HCT116 (cell line): ENCODE data around the gene FCHO2. TPM values are rescaled to one million over a fixed set of nuclear protein-coding genes. Genes with fewer than 3 reads are reported as not detected.

ENCODE experiments used
- ATAC-seq: fragments of 200-7000 bp; cut with Tn5 transposase; 2 replicates; pipeline ENCODE4 v1.9.1; 2020; ENCODE audit warnings: mild to moderate bottlenecking, moderate library complexity
- BruUV-seq: library from RNA; stranded (reverse); fragments of 400-500 nt; replicated peaks from 2 replicates; lab custom pipeline; 2021; lab: Mats Ljungman, UMichigan
- CTCF ChIA-PET: fragments of 300-600 bp; sonication (Branson Sonifier 250); formaldehyde crosslinking; loops from one replicate; lab custom pipeline; 2021; ENCODE audit warnings: antibody characterized with exemption; lab: Charles Lee
- POLR2A ChIA-PET: fragments of 300-600, 350-600 bp; sonication (Branson Sonifier 250); formaldehyde crosslinking; loops from one replicate; lab custom pipeline; 2021; ENCODE audit warnings: antibody characterized with exemption; lab: Charles Lee
- RAD21 ChIA-PET, 2 experiments: fragments of 300-600 bp; sonication (Branson Sonifier 250); formaldehyde crosslinking; loops; one replicate each; lab custom pipeline; 2023; ENCODE audit warnings: low total read pairs in 2 of 2; ENCODE audit not compliant: uncharacterized antibody in 2 of 2, unreplicated experiment in 2 of 2, low non-redundant PET in 1 of 2; lab: Charles Lee
- DNase-seq: peaks from one replicate; pipeline ENCODE4 v3.0.0-alpha.2; 2010; ENCODE audit warnings: low read depth, low spot score
- H2AFZ ChIP-seq: fragments of 200-600 bp; shearing (Covaris generic), sonication (generic); 2 replicates; pipeline ENCODE4 v1.6.1; 2017; ENCODE audit warnings: low read depth, mixed run types, mixed read lengths, antibody characterized with exemption, low read length; ENCODE audit not compliant: poor library complexity, severe bottlenecking
- H3K27ac ChIP-seq: 2 replicates; pipeline ENCODE4 v1.5.1; 2012; ENCODE audit warnings: low read depth, low read length
- H3K27me3 ChIP-seq: fragments of 200-600 bp; sonication (generic); 2 replicates; pipeline ENCODE4 v1.6.1; 2016; ENCODE audit warnings: mixed run types, low read length, mixed read lengths; ENCODE audit not compliant: insufficient read depth
- H3K36me3 ChIP-seq, 2 experiments: fragments of 200-500 bp in 1 of 2; fragments of 200-600 bp in 1 of 2; sonication (Bioruptor generic) in 1 of 2; sonication (generic) in 1 of 2; 2 replicates each; pipeline versions ENCODE4 v1.5.1 to v1.6.1; 2014 to 2016; ENCODE audit warnings: low read length in 2 of 2, inconsistent platforms in 1 of 2, mixed read lengths in 1 of 2, mixed run types in 1 of 2; ENCODE audit not compliant: insufficient read depth in 2 of 2, control insufficient read depth in 1 of 2
- H3K4me1 ChIP-seq, 2 experiments: fragments of 200-600 bp in 1 of 2; sonication (generic) in 1 of 2; 2 replicates each; pipeline versions ENCODE4 v1.5.1 to v1.6.1; 2012 to 2017; ENCODE audit warnings: low read length in 2 of 2, inconsistent platforms in 1 of 2, mild to moderate bottlenecking in 1 of 2, mixed read lengths in 1 of 2, mixed run types in 1 of 2, moderate library complexity in 1 of 2; ENCODE audit not compliant: insufficient read depth in 2 of 2, control insufficient read depth in 1 of 2
- H3K4me2 ChIP-seq: fragments of 200-600 bp; sonication (generic); 2 replicates; pipeline ENCODE4 v1.6.1; 2017; ENCODE audit warnings: mixed run types, low read length, mixed read lengths
- H3K4me3 ChIP-seq, 2 experiments: fragments of 200-600 bp in 1 of 2; sonication (generic) in 1 of 2; replicated peaks in 1 of 2; 2 replicates each; pipeline ENCODE4 v1.5.1; 2011 to 2016; ENCODE audit warnings: low read length in 2 of 2, control low read depth in 1 of 2, low read depth in 1 of 2, mild to moderate bottlenecking in 1 of 2, mixed read lengths in 1 of 2, mixed run types in 1 of 2
- H3K79me2 ChIP-seq: fragments of 200-600 bp; sonication (generic); 2 replicates; pipeline ENCODE4 v1.6.1; 2017; ENCODE audit warnings: mild to moderate bottlenecking, mixed run types, low read length, moderate library complexity, mixed read lengths; ENCODE audit not compliant: insufficient read depth
- H3K9ac ChIP-seq: fragments of 200-600 bp; sonication (generic); 2 replicates; pipeline ENCODE4 v1.6.1; 2016; ENCODE audit warnings: low read length, mixed read lengths
- H3K9me2 ChIP-seq: fragments of 200-600 bp; sonication (generic), shearing (Covaris generic); 2 replicates; pipeline ENCODE4 v1.6.1; 2017; ENCODE audit warnings: mixed run types, mild to moderate bottlenecking, moderate library complexity; ENCODE audit not compliant: insufficient read depth
- H3K9me3 ChIP-seq, 2 experiments: fragments of 200-500 bp in 1 of 2; fragments of 200-600 bp in 1 of 2; sonication (Bioruptor generic) in 1 of 2; sonication (generic) in 1 of 2; 2 replicates each; pipeline ENCODE4 v1.6.1; 2014 to 2017; ENCODE audit warnings: low read length in 2 of 2, mixed read lengths in 2 of 2, inconsistent platforms in 1 of 2, low read depth in 1 of 2, mild to moderate bottlenecking in 1 of 2, mixed run types in 1 of 2, moderate library complexity in 1 of 2; ENCODE audit not compliant: control insufficient read depth in 1 of 2, insufficient read depth in 1 of 2
- H4K20me1 ChIP-seq: fragments of 200-600 bp; sonication (generic), shearing (Covaris generic); 2 replicates; pipeline ENCODE4 v1.6.1; 2017; ENCODE audit warnings: mixed run types, mild to moderate bottlenecking, moderate library complexity; ENCODE audit not compliant: insufficient read depth
- CBX3 ChIP-seq: IDR thresholded peaks from 2 replicates; pipeline ENCODE4 v1.6.1; 2012; ENCODE audit warnings: low read depth
- CEBPB ChIP-seq: IDR thresholded peaks from 2 replicates; pipeline ENCODE4 v1.6.1; 2012; ENCODE audit warnings: low read depth
- EGR1 ChIP-seq: IDR thresholded peaks from 2 replicates; pipeline ENCODE4 v1.6.1; 2012; ENCODE audit warnings: low read depth
- EZH2 ChIP-seq: fragments of 200-600 bp; sonication (generic); IDR thresholded peaks from 2 replicates; pipeline ENCODE4 v1.6.1; 2017; ENCODE audit warnings: antibody characterized with exemption, mixed run types
- EZH2phosphoT487 ChIP-seq: fragments of 200-600 bp; IDR thresholded peaks from 2 replicates; pipeline ENCODE4 v1.6.1; 2018; ENCODE audit warnings: antibody characterized with exemption, borderline replicate concordance
- FOSL1 ChIP-seq: IDR thresholded peaks from 2 replicates; pipeline ENCODE4 v1.6.1; 2012; ENCODE audit warnings: low read depth
- JUND ChIP-seq: IDR thresholded peaks from 2 replicates; pipeline ENCODE4 v1.6.1; 2012
- MAX ChIP-seq: IDR thresholded peaks from 2 replicates; pipeline ENCODE4 v1.6.1; 2012
- POLR2A ChIP-seq: IDR thresholded peaks from 2 replicates; pipeline ENCODE4 v1.7.0; 2011; ENCODE audit warnings: borderline replicate concordance; ENCODE audit not compliant: insufficient read depth, insufficient read length; ENCODE audit errors: extremely low read depth
- POLR2AphosphoS5 ChIP-seq: IDR thresholded peaks from 2 replicates; pipeline ENCODE4 v1.6.1; 2011; ENCODE audit warnings: mild to moderate bottlenecking, low read depth, low read length, moderate library complexity
- RAD21 ChIP-seq: IDR thresholded peaks from 2 replicates; pipeline ENCODE4 v1.6.1; 2012; ENCODE audit warnings: low read depth, mild to moderate bottlenecking
- REST ChIP-seq: IDR thresholded peaks from 2 replicates; pipeline ENCODE4 v1.6.1; 2012; ENCODE audit warnings: low read depth
- SIN3A ChIP-seq: IDR thresholded peaks from 2 replicates; pipeline ENCODE4 v1.6.1; 2012; ENCODE audit warnings: low read depth
- SP1 ChIP-seq: IDR thresholded peaks from 2 replicates; pipeline ENCODE4 v1.6.1; 2012; ENCODE audit warnings: low read depth
- SRF ChIP-seq: IDR thresholded peaks from 2 replicates; pipeline ENCODE4 v1.6.1; 2012; ENCODE audit warnings: low read depth
- YY1 ChIP-seq: IDR thresholded peaks from 2 replicates; pipeline ENCODE4 v1.6.1; 2011; ENCODE audit warnings: low read length, low read depth, moderate library complexity, mild to moderate bottlenecking; ENCODE audit not compliant: insufficient replicate concordance; ENCODE audit errors: extremely low read depth
- ZNF274 ChIP-seq: fragments of 200-500 bp; sonication (Bioruptor generic); IDR thresholded peaks from 2 replicates; pipeline ENCODE4 v1.6.1; 2014; ENCODE audit warnings: mild to moderate bottlenecking, low read depth, low read length, inconsistent platforms
- intact Hi-C: fragments of 100-400 bp; cut with micrococcal nuclease; formaldehyde crosslinking; loops from 2 replicates; pipeline ENCODE4 v1.10.0; 2022
- total RNA-seq: library from RNA; stranded (reverse); gene quantifications from one replicate; pipeline ENCODE4 v1.2.1, GENCODE V29; 2021; ENCODE audit not compliant: unreplicated experiment
- TF ChIP-seq, protein P1 (sequence below): IDR thresholded peaks from 2 replicates; pipeline ENCODE4 v1.6.1; 2012
- TF ChIP-seq, protein P2 (sequence below), 3 experiments: fragments of 200-600 bp in 1 of 3; sonication (generic) in 1 of 3; IDR thresholded peaks in 2 of 3; conservative IDR thresholded peaks in 1 of 3; 2 replicates each; pipeline ENCODE4 v1.5.1; 2012 to 2017; ENCODE audit warnings: low read depth in 2 of 3, low read length in 2 of 3, antibody characterized with exemption in 1 of 3, borderline replicate concordance in 1 of 3, control low read depth in 1 of 3, mild to moderate bottlenecking in 1 of 3, mixed read lengths in 1 of 3, mixed run types in 1 of 3, moderate library complexity in 1 of 3; ENCODE audit not compliant: insufficient read depth in 1 of 3

The FCHO2 gene
- total RNA-seq, 1 experiment from 2014 or later: 18.7 TPM

GRCh38 chr5:72940082-72940481, 15.8 kb upstream of the FCHO2 start (continued):
- TF ChIP-seq RAD21 (no peak), YY1 (no peak), SRF (no peak)
- TF ChIP-seq, protein P1, sequence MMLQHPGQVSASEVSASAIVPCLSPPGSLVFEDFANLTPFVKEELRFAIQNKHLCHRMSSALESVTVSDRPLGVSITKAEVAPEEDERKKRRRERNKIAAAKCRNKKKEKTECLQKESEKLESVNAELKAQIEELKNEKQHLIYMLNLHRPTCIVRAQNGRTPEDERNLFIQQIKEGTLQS: no peak

DNA sequence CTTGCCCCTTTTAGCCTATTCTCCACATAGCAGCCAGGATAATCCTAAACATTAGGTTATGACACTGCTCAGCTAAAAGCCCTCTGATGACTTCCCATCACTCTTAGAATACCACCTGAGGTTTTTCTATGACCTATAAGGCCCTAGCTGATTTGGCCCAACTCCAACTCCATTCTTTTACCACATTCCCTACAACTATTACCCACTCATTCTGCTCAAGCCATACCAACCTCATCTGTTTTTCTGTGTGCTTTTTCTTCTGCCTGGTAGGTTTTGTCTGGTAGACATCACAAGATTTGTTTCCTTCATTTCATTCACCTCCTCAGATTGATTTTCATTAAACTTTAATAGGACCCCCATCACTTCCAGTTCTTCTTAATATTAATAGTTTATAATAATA, 12.5 kb upstream of the FCHO2 start:
- Histone ChIP-seq H4K20me1 (no peaks in the 10 kb centered on the region), H3K36me3 (no peaks in the 10 kb centered on the region), H3K9me2 (peaks cover 4% of the 10 kb centered on the region; the same call in 1 of the 2 replicates), H3K9ac (no peak overlapping the region), H3K27me3 (no peaks in the 10 kb centered on the region), H2AFZ (no peak overlapping the region), H3K27ac (no peak overlapping the region), H3K4me1 (no peaks in the 10 kb centered on the region), H3K9me3 (no peaks in the 10 kb centered on the region), H3K79me2 (no peaks in the 10 kb centered on the region), H3K4me2 (no peak overlapping the region), H3K4me3 (no peak overlapping the region)
- ChIA-PET POLR2A (no interaction called here), CTCF (no interaction called here), RAD21 (no interaction called here)
- intact Hi-C loops: no loop called here
- no TSS peak for BruUV-seq
- no peak for DNase-seq
- TF ChIP-seq CBX3 (no peak), MAX (no peak), FOSL1 (no peak), EZH2 (no peak), EGR1 (no peak), CEBPB (no peak), ZNF274 (no peak), SIN3A (no peak), RAD21 (no peak), SP1 (no peak), REST (no peak), JUND (no peak), POLR2AphosphoS5 (no peak), EZH2phosphoT487 (no peak), POLR2A (no peak)
- TF ChIP-seq, protein P1: no peak
- TF ChIP-seq, protein P2, sequence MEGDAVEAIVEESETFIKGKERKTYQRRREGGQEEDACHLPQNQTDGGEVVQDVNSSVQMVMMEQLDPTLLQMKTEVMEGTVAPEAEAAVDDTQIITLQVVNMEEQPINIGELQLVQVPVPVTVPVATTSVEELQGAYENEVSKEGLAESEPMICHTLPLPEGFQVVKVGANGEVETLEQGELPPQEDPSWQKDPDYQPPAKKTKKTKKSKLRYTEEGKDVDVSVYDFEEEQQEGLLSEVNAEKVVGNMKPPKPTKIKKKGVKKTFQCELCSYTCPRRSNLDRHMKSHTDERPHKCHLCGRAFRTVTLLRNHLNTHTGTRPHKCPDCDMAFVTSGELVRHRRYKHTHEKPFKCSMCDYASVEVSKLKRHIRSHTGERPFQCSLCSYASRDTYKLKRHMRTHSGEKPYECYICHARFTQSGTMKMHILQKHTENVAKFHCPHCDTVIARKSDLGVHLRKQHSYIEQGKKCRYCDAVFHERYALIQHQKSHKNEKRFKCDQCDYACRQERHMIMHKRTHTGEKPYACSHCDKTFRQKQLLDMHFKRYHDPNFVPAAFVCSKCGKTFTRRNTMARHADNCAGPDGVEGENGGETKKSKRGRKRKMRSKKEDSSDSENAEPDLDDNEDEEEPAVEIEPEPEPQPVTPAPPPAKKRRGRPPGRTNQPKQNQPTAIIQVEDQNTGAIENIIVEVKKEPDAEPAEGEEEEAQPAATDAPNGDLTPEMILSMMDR (IDR thresholded peaks at IDR 0.05 in 2 of 3, conservative IDR thresholded peaks at IDR 0.05 in 1 of 3; ENCODE audit: borderline replicate concordance in 1 of 3, insufficient read depth in 1 of 3, low read depth in 2 of 3, low read length in 2 of 3): no peak
- ATAC-seq: no peak
